C4-2B (cell line): ENCODE measurements around the gene EFCC1.

ENCODE experiments used
- CTCF ChIP-seq: fragments of 450-650 bp; conservative IDR thresholded peaks from 2 replicates; pipeline ENCODE4 v1.5.1; 2017; ENCODE audit warnings: mild to moderate bottlenecking
- ZFX ChIP-seq: fragments of 450-650 bp; IDR thresholded peaks from 2 replicates; pipeline ENCODE4 v1.6.1; 2017

DNA sequence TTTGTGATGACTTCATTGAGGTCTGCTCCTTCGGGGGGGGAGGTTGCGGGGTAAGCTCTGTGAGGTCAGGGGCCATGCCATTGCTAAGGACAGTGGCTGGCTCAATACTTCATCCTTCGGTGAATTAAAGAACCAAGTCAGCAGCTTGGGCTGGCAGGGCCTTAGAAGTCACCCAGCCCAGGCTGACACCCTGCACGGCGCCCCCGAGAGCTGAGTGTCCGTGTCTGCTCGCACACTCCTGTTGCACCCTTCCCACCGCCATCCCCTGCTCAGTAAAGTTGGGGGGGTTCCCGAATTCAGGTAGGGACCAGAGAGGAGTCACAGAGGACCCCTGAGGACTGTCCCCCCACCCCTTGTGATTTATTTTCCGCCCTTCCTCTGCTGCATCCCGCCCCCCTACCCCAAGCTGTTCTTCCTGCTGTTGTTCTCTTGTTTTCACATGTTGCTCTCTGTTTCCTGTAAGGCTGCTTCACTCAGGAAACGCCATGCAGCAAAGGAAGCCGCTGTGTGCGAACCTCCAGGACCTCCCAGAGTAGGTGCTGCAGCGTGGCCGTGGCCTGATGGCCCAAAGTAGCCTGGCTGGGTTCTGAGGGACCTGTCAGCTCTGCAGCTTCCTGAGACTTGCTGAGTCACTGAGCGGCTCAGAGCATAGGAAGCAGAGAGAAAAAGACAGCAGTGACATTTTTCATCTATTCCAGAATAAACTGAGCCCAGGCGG is 14.4 kb downstream of the EFCC1 start:
- TF ChIP-seq CTCF: no peak
- no peak for TF ChIP-seq ZFX
